ENCODE data around the gene KIF1B.

Gene KIF1B

GRCh38 chr1:10161541-10162290 lies 48.7 kb upstream of the KIF1B start:
- Histone ChIP-seq H3K4me3 (ENCODE audit: low read depth, low read length, poor library complexity, severe bottlenecking) (no peak overlapping the region), H3K4me1 (ENCODE audit: insufficient read depth, low read length, severe bottlenecking) (no peaks in the 10 kb centered on the region), H3K9me3 (ENCODE audit: low read length) (no peaks in the 10 kb centered on the region), H3F3A (ENCODE audit: insufficient read depth, low read length) (no peaks in the 10 kb centered on the region), H3K36me3 (ENCODE audit: insufficient read depth, low read length) (peaks cover 35% of the 10 kb centered on the region; the same call in 1 of the 2 replicates), H2AFZ (ENCODE audit: low read length) (no peak overlapping the region), H3K79me2 (ENCODE audit: insufficient read depth, low read length) (no peaks in the 10 kb centered on the region), H3K4me2 (ENCODE audit: low read length) (no peak overlapping the region), H3K27me3 (ENCODE audit: insufficient read depth, low read length) (no peaks in the 10 kb centered on the region), H3K27ac (ENCODE audit: low read depth, low read length, poor library complexity, severe bottlenecking) (no peak overlapping the region), H3K9ac (ENCODE audit: low read length) (no peak overlapping the region), H3K9me2 (ENCODE audit: low read depth, low read length) (no peaks in the 10 kb centered on the region), H4K20me1 (ENCODE audit: insufficient read depth, low read length) (no peaks in the 10 kb centered on the region)
- TF ChIP-seq, protein P1, sequence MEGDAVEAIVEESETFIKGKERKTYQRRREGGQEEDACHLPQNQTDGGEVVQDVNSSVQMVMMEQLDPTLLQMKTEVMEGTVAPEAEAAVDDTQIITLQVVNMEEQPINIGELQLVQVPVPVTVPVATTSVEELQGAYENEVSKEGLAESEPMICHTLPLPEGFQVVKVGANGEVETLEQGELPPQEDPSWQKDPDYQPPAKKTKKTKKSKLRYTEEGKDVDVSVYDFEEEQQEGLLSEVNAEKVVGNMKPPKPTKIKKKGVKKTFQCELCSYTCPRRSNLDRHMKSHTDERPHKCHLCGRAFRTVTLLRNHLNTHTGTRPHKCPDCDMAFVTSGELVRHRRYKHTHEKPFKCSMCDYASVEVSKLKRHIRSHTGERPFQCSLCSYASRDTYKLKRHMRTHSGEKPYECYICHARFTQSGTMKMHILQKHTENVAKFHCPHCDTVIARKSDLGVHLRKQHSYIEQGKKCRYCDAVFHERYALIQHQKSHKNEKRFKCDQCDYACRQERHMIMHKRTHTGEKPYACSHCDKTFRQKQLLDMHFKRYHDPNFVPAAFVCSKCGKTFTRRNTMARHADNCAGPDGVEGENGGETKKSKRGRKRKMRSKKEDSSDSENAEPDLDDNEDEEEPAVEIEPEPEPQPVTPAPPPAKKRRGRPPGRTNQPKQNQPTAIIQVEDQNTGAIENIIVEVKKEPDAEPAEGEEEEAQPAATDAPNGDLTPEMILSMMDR (IDR thresholded peaks at IDR 0.05; ENCODE audit: low read length) = no peak
- TF ChIP-seq EZH2 (IDR thresholded peaks at IDR 0.05; ENCODE audit: borderline replicate concordance, low read length) = no peak

DNA sequence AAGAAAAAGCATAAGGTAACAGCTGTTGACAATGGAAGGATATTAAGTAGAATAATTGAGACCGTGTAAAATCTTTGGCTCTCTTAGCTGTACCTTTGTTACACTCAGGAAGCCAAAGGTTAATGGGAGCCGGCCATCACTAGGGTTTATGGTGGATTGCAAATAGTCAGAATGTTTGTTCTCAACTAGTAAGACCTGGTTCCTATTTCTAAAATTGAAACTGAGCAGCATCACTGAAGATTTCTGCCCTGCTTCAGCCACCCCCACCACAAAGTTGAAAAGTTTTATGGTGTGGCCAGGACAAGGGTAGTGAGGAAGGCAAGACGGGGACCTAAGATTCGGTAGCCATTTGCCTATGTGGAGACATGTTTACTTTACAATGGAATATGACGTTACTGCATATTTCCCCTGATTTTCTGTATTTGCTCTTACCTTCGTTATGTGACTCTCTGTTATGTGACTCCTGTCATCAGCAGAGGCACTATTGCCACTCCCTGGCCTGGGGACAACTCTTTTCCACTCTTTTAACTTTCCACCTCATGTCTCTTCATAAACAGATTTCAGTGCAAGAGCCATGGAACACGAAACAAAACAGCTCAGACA lies 41.4 kb upstream of the KIF1B start:
- H3K9me3 ChIP-seq (ENCODE audit: low read length) = no peaks in the 10 kb centered on the region
- no peaks in the 10 kb centered on the region for H4K20me1 ChIP-seq (ENCODE audit: insufficient read depth, low read length)
- H3K79me2 ChIP-seq (ENCODE audit: insufficient read depth, low read length) = no peaks in the 10 kb centered on the region
- H3K4me3 ChIP-seq (ENCODE audit: low read depth, low read length, poor library complexity, severe bottlenecking) = no peak overlapping the region
- H3K4me2 ChIP-seq (ENCODE audit: low read length) = no peak overlapping the region
- no peak overlapping the region for H3K9ac ChIP-seq (ENCODE audit: low read length)
- no peaks in the 10 kb centered on the region for H3K27me3 ChIP-seq (ENCODE audit: insufficient read depth, low read length)
- TF ChIP-seq, protein P1 (IDR thresholded peaks at IDR 0.05; ENCODE audit: low read length) = no peak
- no peak for TF ChIP-seq EZH2 (IDR thresholded peaks at IDR 0.05; ENCODE audit: borderline replicate concordance, low read length)
- H3K9me2 ChIP-seq (ENCODE audit: low read depth, low read length) = no peaks in the 10 kb centered on the region
- H3F3A ChIP-seq (ENCODE audit: insufficient read depth, low read length) = no peaks in the 10 kb centered on the region
- no peak overlapping the region for H3K27ac ChIP-seq (ENCODE audit: low read depth, low read length, poor library complexity, severe bottlenecking)
- peaks cover 63% of the 10 kb centered on the region for H3K36me3 ChIP-seq (ENCODE audit: insufficient read depth, low read length)
- no peaks in the 10 kb centered on the region for H3K4me1 ChIP-seq (ENCODE audit: insufficient read depth, low read length, severe bottlenecking)
- no peak overlapping the region for H2AFZ ChIP-seq (ENCODE audit: low read length)

- Histone ChIP-seq H4K20me1 (ENCODE audit: insufficient read depth, low read length) (no peaks in the 10 kb centered on the region), H3K27me3 (ENCODE audit: insufficient read depth, low read length) (no peaks in the 10 kb centered on the region), H3K27ac (ENCODE audit: low read depth, low read length, poor library complexity, severe bottlenecking) (no peak overlapping the region), H3K36me3 (ENCODE audit: insufficient read depth, low read length) (peaks cover 56% of the 10 kb centered on the region), H3K9ac (ENCODE audit: low read length) (no peak overlapping the region), H3K4me2 (ENCODE audit: low read length) (no peak overlapping the region), H3K9me2 (ENCODE audit: low read depth, low read length) (no peaks in the 10 kb centered on the region), H3K9me3 (ENCODE audit: low read length) (no peaks in the 10 kb centered on the region), H2AFZ (ENCODE audit: low read length) (no peak overlapping the region), H3K4me1 (ENCODE audit: insufficient read depth, low read length, severe bottlenecking) (no peaks in the 10 kb centered on the region), H3K79me2 (ENCODE audit: insufficient read depth, low read length) (no peaks in the 10 kb centered on the region), H3F3A (ENCODE audit: insufficient read depth, low read length) (no peaks in the 10 kb centered on the region), H3K4me3 (ENCODE audit: low read depth, low read length, poor library complexity, severe bottlenecking) (no peak overlapping the region)
- no peak for TF ChIP-seq EZH2 (IDR thresholded peaks at IDR 0.05; ENCODE audit: borderline replicate concordance, low read length)
- TF ChIP-seq, protein P1 (IDR thresholded peaks at IDR 0.05; ENCODE audit: low read length) = no peak
Measured at GRCh38 chr1:10170239-10170574, 40.2 kb upstream of the KIF1B start.

Measured in OCI-LY1 (cell line).